K562 (cell line): ENCODE measurements around the gene ZDHHC8. TPM values are rescaled to one million over a fixed set of nuclear protein-coding genes. Genes with fewer than 3 reads are reported as not detected.
A peak's percentile ranks its signal among the peaks of the same experiment; 100 is the strongest.

Experiments
- ASH1L ChIP-seq: fragments of 450-650 bp; IDR thresholded peaks from 2 replicates; pipeline ENCODE4 v1.6.1; 2018; ENCODE audit warnings: borderline replicate concordance, mild to moderate bottlenecking, low read depth; ENCODE audit not compliant: partially characterized antibody
- DEAF1 ChIP-seq: fragments of 450-650 bp; formaldehyde crosslinking; IDR thresholded peaks from 2 replicates; pipeline ENCODE4 v1.4.0; 2020; ENCODE audit warnings: mild to moderate bottlenecking, moderate library complexity
- HDAC2 ChIP-seq: fragments of 450-650 bp; IDR thresholded peaks from 2 replicates; pipeline ENCODE4 v1.6.1; 2016; ENCODE audit warnings: mild to moderate bottlenecking
- HDAC3 ChIP-seq: fragments of 450-650 bp; IDR thresholded peaks from 2 replicates; pipeline ENCODE4 v1.6.1; 2018; ENCODE audit warnings: borderline replicate concordance, mild to moderate bottlenecking, moderate library complexity; ENCODE audit not compliant: partially characterized antibody
- HDAC8 ChIP-seq: fragments of 450-650 bp; IDR thresholded peaks from 2 replicates; pipeline ENCODE4 v1.6.1; 2016; ENCODE audit warnings: mild to moderate bottlenecking, missing genetic modification characterization, moderate library complexity, missing compliant biosample characterization
- IRF2 ChIP-seq: sonication (generic); formaldehyde crosslinking; IDR thresholded peaks from 2 replicates; pipeline ENCODE4 v1.8.1; 2022; ENCODE audit warnings: mild to moderate bottlenecking, missing genetic modification reagents
- MBD2 ChIP-seq: sonication (generic); IDR thresholded peaks from 2 replicates; pipeline ENCODE4 v1.6.1; 2016; ENCODE audit warnings: low read depth, borderline replicate concordance
- NFE2 ChIP-seq: IDR thresholded peaks from 2 replicates; pipeline ENCODE4 v1.6.1; 2014; ENCODE audit warnings: antibody characterized with exemption, low read depth
- RNF2 ChIP-seq: sonication (generic); IDR thresholded peaks from 2 replicates; pipeline ENCODE4 v1.6.1; 2016
- SMAD4 ChIP-seq: fragments of 250-450 bp; sonication (Bioruptor Pico); conservative IDR thresholded peaks from 2 replicates; pipeline ENCODE4 v1.8.0; 2021; ENCODE audit warnings: inconsistent platforms, mild to moderate bottlenecking, moderate library complexity
- SMARCA5 ChIP-seq: fragments of 450-650 bp; IDR thresholded peaks from 2 replicates; pipeline ENCODE4 v1.6.1; 2016
- SMARCC2 ChIP-seq: fragments of 450-650 bp; IDR thresholded peaks from 2 replicates; pipeline ENCODE4 v1.6.1; 2017; ENCODE audit warnings: antibody characterized with exemption, moderate library complexity, mild to moderate bottlenecking, low read depth
- TRIM24 ChIP-seq, 2 experiments: fragments of 450-650 bp; IDR thresholded peaks; 2 replicates each; pipeline ENCODE4 v1.6.1; 2016
- ZBTB7A ChIP-seq: IDR thresholded peaks from 2 replicates; pipeline ENCODE4 v1.6.1; 2011; ENCODE audit warnings: low read depth, mild to moderate bottlenecking, low read length, moderate library complexity, borderline replicate concordance; ENCODE audit not compliant: control insufficient read depth
- ZNF354B ChIP-seq: fragments of 250-450 bp; sonication (Bioruptor Pico); IDR thresholded peaks from 2 replicates; pipeline ENCODE4 v1.4.0; 2020
- ZNF589 ChIP-seq: fragments of 200-800 bp; sonication (Bioruptor generic); IDR thresholded peaks from 2 replicates; pipeline ENCODE4 v1.6.1; 2016; ENCODE audit warnings: low read depth, missing genetic modification characterization, missing compliant biosample characterization
- ZNF668 ChIP-seq: fragments of 250-450 bp; sonication (Bioruptor Pico); IDR thresholded peaks from 2 replicates; pipeline ENCODE4 v1.8.0; 2022; ENCODE audit warnings: mild to moderate bottlenecking, inconsistent platforms
- ZNF707 ChIP-seq: fragments of 250-450 bp; sonication (Bioruptor Pico); conservative IDR thresholded peaks from 2 replicates; pipeline ENCODE4 v1.8.0; 2022; ENCODE audit warnings: inconsistent platforms, mild to moderate bottlenecking, moderate library complexity
- ZNF780A ChIP-seq: fragments of 250-450 bp; sonication (Bioruptor Pico); IDR thresholded peaks from 2 replicates; pipeline ENCODE4 v1.5.0; 2021; ENCODE audit warnings: mild to moderate bottlenecking
- ZZZ3 ChIP-seq: fragments of 450-650 bp; IDR thresholded peaks from 2 replicates; pipeline ENCODE4 v1.6.1; 2016; ENCODE audit warnings: antibody characterized with exemption, mild to moderate bottlenecking, moderate library complexity
- polyA plus RNA-seq, 8 experiments: library from polyadenylated mRNA; depleted of rRNA in 4 of 8; stranded (reverse) in 5 of 8; unstranded in 3 of 8; fragments of >200 nt; fragmentation: Nextera tagmentation in 2 of 8; fragmentation: Illumina TruSeq in 1 of 8; extraction: Ambion mirVana in 2 of 8; extraction: Trizol in 1 of 8; gene quantifications; 2 replicates each; pipeline versions ENCODE4 v1.2.1 to v1.2.3, GENCODE V29; 2011 to 2014; ENCODE audit warnings: inconsistent platforms in 1 of 8, missing spikeins in 1 of 8
- total RNA-seq, 7 experiments: library from RNA; depleted of rRNA in 6 of 7; stranded (reverse); fragments of >200 nt in 6 of 7; fragmentation: Illumina TruSeq in 2 of 7; extraction: Trizol in 2 of 7; gene quantifications; 2 replicates each; pipeline versions ENCODE4 v1.2.1 to v1.2.3, GENCODE V29; 2011 to 2021; ENCODE audit warnings: low replicate concordance in 1 of 7
- TF ChIP-seq, protein P1 (sequence below): fragments of 200-800 bp; sonication (Bioruptor generic); IDR thresholded peaks from 2 replicates; pipeline ENCODE4 v1.6.1; 2017; ENCODE audit warnings: missing genetic modification characterization, missing compliant biosample characterization
- TF ChIP-seq, protein P2 (sequence below): sonication (generic); formaldehyde crosslinking; IDR thresholded peaks from 2 replicates; pipeline ENCODE4 v1.8.0; 2022; ENCODE audit warnings: mild to moderate bottlenecking, missing genetic modification reagents
- TF ChIP-seq, protein P3 (sequence below): fragments of 250-450 bp; sonication (Bioruptor Pico); IDR thresholded peaks from 2 replicates; pipeline ENCODE4 v1.8.0; 2021; ENCODE audit warnings: moderate library complexity, mild to moderate bottlenecking, inconsistent platforms
- TF ChIP-seq, protein P4 (sequence below): fragments of 250-450 bp; sonication (Bioruptor Pico); IDR thresholded peaks from 2 replicates; pipeline ENCODE4 v1.5.0; 2021

ZDHHC8 gene
- total and polyA plus RNA-seq, 9 of the 15 experiments (the other 6 are each of a cell fraction or from before 2014, with no cell fraction given) = 0.04 to 109 (median 16.4) TPM

DNA sequence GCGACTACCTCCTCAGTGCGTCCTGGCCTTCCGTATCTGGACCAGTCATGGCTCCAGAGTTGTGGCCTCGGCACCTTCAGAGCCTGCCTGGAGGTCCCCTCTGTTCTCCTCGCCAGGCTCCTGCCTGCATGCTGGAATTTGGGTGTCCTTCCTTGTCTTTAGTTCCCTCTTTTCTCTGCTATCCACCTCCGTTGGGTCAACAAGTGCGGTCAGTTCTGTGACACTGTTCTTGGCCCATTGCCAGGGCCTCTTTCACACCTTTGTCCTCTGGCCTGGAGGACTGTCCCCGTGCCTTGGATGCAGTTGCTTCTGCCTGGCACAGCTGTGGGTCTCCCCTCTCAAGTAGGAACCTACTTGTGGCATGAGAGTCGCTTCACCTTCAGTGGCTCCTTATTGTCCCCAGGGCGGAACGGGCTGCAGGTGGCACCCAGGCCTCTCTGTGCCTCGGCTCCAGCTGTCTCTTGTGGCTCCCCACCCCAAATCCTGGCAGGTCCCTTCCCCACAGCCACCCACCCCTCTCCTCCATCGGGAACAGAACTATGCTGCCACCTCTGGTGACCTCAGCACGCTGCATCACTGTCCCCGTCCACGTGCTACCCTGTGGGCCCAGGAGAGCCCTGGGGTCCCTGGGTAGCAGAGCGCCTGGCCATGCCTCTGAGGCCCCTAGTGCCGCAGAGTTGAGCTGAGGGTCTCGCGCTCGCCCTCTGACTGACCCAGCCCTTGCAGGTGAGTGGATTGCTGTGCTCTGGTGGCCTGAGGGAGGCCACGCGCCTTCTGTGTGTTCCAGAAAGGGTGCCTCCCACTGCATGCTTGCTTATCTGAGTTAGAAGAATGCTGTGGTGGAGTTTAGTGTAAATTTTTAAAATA lies 46.8 kb upstream of the ZDHHC8 start (continued):
- TF ChIP-seq ZZZ3 (no peak), ZNF707 (no peak), ZNF354B (CRISPR knock-in tag) (no peak), HDAC8 (tag) (no peak), ASH1L (no peak), NFE2 (no peak), DEAF1 (peak; percentile 52), IRF2 (no peak), ZNF668 (CRISPR knock-in tag) (no peak), HDAC2 (no peak), TRIM24 (IDR thresholded peaks at IDR 0.05) (no peak), ZBTB7A (no peak), SMARCC2 (no peak), ZNF589 (CRISPR knock-in tag) (no peak), MBD2 (no peak), ZNF780A (CRISPR knock-in tag) (no peak), SMAD4 (peak; percentile 74), SMARCA5 (no peak), RNF2 (no peak), HDAC3 (no peak)
- TF ChIP-seq, protein P1, sequence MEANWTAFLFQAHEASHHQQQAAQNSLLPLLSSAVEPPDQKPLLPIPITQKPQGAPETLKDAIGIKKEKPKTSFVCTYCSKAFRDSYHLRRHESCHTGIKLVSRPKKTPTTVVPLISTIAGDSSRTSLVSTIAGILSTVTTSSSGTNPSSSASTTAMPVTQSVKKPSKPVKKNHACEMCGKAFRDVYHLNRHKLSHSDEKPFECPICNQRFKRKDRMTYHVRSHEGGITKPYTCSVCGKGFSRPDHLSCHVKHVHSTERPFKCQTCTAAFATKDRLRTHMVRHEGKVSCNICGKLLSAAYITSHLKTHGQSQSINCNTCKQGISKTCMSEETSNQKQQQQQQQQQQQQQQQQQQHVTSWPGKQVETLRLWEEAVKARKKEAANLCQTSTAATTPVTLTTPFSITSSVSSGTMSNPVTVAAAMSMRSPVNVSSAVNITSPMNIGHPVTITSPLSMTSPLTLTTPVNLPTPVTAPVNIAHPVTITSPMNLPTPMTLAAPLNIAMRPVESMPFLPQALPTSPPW (CRISPR knock-in tag) = no peak
- TF ChIP-seq, protein P2, sequence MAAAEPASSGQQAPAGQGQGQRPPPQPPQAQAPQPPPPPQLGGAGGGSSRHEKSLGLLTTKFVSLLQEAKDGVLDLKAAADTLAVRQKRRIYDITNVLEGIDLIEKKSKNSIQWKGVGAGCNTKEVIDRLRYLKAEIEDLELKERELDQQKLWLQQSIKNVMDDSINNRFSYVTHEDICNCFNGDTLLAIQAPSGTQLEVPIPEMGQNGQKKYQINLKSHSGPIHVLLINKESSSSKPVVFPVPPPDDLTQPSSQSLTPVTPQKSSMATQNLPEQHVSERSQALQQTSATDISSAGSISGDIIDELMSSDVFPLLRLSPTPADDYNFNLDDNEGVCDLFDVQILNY (CRISPR knock-in tag) = no peak
- TF ChIP-seq, protein P3, sequence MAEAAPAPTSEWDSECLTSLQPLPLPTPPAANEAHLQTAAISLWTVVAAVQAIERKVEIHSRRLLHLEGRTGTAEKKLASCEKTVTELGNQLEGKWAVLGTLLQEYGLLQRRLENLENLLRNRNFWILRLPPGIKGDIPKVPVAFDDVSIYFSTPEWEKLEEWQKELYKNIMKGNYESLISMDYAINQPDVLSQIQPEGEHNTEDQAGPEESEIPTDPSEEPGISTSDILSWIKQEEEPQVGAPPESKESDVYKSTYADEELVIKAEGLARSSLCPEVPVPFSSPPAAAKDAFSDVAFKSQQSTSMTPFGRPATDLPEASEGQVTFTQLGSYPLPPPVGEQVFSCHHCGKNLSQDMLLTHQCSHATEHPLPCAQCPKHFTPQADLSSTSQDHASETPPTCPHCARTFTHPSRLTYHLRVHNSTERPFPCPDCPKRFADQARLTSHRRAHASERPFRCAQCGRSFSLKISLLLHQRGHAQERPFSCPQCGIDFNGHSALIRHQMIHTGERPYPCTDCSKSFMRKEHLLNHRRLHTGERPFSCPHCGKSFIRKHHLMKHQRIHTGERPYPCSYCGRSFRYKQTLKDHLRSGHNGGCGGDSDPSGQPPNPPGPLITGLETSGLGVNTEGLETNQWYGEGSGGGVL (CRISPR knock-in tag) = no peak
- TF ChIP-seq, protein P4, sequence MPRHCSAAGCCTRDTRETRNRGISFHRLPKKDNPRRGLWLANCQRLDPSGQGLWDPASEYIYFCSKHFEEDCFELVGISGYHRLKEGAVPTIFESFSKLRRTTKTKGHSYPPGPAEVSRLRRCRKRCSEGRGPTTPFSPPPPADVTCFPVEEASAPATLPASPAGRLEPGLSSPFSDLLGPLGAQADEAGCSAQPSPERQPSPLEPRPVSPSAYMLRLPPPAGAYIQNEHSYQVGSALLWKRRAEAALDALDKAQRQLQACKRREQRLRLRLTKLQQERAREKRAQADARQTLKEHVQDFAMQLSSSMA (CRISPR knock-in tag) = no peak
